ENCODE results near the gene SKIDA1.

Gene SKIDA1

DNA sequence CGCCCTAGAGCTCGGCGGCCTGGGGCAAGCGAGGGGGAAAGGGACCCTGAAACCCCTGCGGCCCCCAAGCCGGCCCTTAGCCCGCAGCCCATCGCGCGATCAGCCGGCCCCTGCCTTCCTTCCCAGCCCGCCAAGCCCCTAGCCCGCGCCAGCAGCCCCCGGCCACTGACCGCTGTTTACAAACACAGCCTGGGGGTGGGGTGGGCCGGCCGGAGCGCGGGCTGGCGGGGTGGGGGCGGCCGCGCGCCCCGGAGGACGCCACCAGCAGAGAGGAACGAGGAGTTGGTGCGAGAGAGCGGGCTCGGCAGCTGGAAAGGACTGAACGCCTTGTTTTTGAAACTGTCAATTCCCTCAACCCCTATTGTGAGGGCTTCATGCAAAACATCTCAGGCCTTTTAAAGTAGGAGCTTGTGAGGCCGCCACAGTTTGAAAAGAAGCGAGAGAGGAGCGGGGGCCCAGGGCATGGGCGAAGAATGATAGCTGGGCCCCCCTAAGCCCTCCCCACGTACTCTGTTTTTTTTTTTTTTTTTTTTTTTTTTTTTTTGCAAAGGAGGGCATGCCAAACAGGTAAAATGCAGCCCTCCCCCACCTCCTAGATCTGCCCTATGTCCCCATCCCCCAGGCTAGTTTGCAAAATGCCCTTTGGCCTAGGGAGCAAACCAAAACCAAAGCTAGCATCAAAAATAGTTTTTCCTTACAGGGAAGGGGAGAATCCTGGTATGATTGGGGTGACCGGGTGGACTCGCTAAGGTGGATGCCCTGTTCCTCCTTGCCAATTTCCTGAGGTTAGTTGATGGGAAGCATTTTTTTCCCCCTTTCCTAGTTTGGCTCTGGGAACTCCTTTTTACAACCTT is 15.0 kb downstream of the SKIDA1 start:
- no peak for TF ChIP-seq CTCF (IDR thresholded peaks at IDR 0.05; ENCODE audit: low read depth, low read length)
- no peak for TF ChIP-seq POLR2A (IDR thresholded peaks at IDR 0.05; ENCODE audit: extremely low read depth, insufficient read length)
- TF ChIP-seq MAX (IDR thresholded peaks at IDR 0.05; ENCODE audit: low read depth, low read length) = no peak
- no peak for TF ChIP-seq MYC (IDR thresholded peaks at IDR 0.05; ENCODE audit: low read depth, low read length)
- no peak for DNase-seq (ENCODE audit: low read depth)
- no peak overlapping the region for H3K4me3 ChIP-seq (ENCODE audit: low read depth, low read length)

DNA sequence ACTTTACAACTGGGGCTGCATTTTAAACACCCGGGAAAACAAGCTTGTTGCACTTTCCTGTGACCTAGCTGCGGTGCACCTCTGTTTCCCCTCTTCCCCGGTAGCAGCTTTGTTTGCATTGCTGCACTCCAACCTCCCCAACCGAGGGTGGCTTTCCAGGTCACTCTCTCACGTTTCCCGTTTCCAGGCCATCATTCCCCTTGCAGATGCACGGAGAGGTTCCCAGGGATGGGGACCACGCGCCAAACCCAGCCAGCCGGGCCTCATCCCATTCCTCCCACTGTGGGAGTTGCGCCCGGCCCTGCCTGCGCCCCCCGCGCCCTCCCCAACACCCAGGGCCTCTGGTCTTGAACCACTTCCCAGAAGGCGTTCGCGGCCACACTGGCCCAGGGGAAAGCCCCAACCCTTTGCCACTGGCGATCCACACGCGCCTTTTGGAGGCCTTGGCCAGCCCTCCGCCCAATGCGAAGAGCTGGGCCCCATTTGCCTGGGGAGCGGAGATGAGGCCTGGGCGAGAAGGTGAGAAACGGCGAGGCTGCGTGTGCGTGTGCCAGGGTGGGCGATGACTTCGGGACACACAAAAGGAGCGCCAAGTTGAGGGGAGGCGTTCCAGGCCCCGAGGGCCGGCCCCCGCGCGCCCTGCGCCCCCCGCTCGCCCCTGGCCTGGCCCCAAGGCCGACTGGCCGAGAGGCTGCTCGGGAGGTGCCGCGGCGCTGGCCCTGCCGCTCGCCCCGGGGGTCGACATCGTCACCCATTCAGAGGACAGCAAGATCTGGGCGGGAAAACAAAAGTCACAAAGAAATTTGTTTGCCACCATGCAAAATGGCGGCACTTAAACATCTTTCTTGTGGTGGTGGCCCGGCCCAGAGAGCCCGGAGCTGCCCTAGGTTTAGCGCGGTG is 15.9 kb downstream of the SKIDA1 start:
- no peak for TF ChIP-seq CTCF (IDR thresholded peaks at IDR 0.05; ENCODE audit: low read depth, low read length)
- TF ChIP-seq MYC (IDR thresholded peaks at IDR 0.05; ENCODE audit: low read depth, low read length) = no peak
- no peak for TF ChIP-seq MAX (IDR thresholded peaks at IDR 0.05; ENCODE audit: low read depth, low read length)
- no peak for TF ChIP-seq POLR2A (IDR thresholded peaks at IDR 0.05; ENCODE audit: extremely low read depth, insufficient read length)
- no peak for DNase-seq (ENCODE audit: low read depth)
- H3K4me3 ChIP-seq (ENCODE audit: low read depth, low read length) = no peak overlapping the region

- H3K4me3 ChIP-seq (ENCODE audit: low read depth, low read length) = no peak overlapping the region
Observed at GRCh38 chr10:21508706-21509331, 16.7 kb downstream of the SKIDA1 start.

DNA sequence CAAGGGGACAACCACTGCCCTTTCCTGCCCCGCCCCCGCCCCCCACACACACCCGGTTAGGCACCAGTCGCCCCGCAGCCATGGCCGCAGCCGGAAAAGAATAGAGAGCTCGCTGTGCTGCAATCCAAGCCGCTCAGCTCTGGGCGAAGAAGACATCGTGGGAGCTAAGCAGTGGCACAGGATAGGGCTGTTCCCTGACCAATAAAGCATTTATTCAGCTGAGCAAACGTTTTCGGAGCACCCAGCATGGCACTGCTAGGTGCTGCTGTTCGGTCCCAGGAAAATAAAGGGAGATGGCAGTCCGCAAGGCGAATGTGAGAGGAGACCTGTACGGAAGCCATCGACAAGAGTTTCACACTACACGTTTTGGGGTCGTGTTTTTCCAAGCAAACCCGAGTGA is 18.3 kb downstream of the SKIDA1 start:
- no peak overlapping the region for H3K4me3 ChIP-seq (ENCODE audit: low read depth, low read length)
- DNase-seq (ENCODE audit: low read depth) = no peak
- TF ChIP-seq MAX (IDR thresholded peaks at IDR 0.05; ENCODE audit: low read depth, low read length) (no peak), POLR2A (IDR thresholded peaks at IDR 0.05; ENCODE audit: extremely low read depth, insufficient read length) (no peak), CTCF (IDR thresholded peaks at IDR 0.05; ENCODE audit: low read depth, low read length) (no peak), MYC (IDR thresholded peaks at IDR 0.05; ENCODE audit: low read depth, low read length) (no peak)

More at GRCh38 chr10:21508706-21509331, 16.7 kb downstream of the SKIDA1 start:
- DNase-seq (ENCODE audit: low read depth) = no peak
- no peak for TF ChIP-seq CTCF (IDR thresholded peaks at IDR 0.05; ENCODE audit: low read depth, low read length)
- no peak for TF ChIP-seq MAX (IDR thresholded peaks at IDR 0.05; ENCODE audit: low read depth, low read length)
- no peak for TF ChIP-seq POLR2A (IDR thresholded peaks at IDR 0.05; ENCODE audit: extremely low read depth, insufficient read length)
- TF ChIP-seq MYC (IDR thresholded peaks at IDR 0.05; ENCODE audit: low read depth, low read length) = no peak

DNA sequence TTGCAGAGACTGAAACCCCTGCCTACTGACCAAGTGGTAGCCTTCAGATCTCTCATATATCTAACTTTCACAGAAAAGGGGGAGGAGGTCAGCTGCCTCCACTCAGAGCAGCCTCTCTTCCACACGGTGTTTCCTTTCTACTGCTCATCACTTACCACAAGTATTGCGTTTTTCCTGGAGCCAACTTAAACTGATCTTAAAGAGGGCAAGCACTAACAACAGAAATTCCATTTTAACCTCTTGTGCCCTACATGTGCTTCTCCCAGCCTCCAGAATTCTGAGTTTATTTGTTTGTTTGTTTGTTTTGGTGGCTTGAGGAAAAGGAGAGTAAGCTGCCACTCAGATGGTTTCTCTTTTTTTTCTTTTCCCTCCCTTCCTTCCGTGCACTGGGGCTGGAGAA is 19.1 kb downstream of the SKIDA1 start:
- no peak overlapping the region for H3K4me3 ChIP-seq (ENCODE audit: low read depth, low read length)
- no peak for TF ChIP-seq POLR2A (IDR thresholded peaks at IDR 0.05; ENCODE audit: extremely low read depth, insufficient read length)
- TF ChIP-seq MYC (IDR thresholded peaks at IDR 0.05; ENCODE audit: low read depth, low read length) = no peak
- TF ChIP-seq MAX (IDR thresholded peaks at IDR 0.05; ENCODE audit: low read depth, low read length) = no peak
- no peak for TF ChIP-seq CTCF (IDR thresholded peaks at IDR 0.05; ENCODE audit: low read depth, low read length)
- peak; percentile 24 for DNase-seq (ENCODE audit: low read depth)
